ENCODE data around the gene ROR1.

The ROR1 gene

GRCh38 chr1:63921359-63921758 is 147.5 kb downstream of the ROR1 start:
- TF ChIP-seq CSDC2 (CRISPR knock-in tag; IDR thresholded peaks at IDR 0.05): no peak
- no peak for TF ChIP-seq BACH2 (CRISPR knock-in tag; IDR thresholded peaks at IDR 0.05; ENCODE audit: borderline replicate concordance)
- no peak for TF ChIP-seq CREB5 (CRISPR knock-in tag; IDR thresholded peaks at IDR 0.05; ENCODE audit: low read depth)
- no peak for TF ChIP-seq RARB (CRISPR knock-in tag; IDR thresholded peaks at IDR 0.05)
- no peak for ATAC-seq

- ATAC-seq: no peak
- TF ChIP-seq OSR1 (CRISPR knock-in tag; IDR thresholded peaks at IDR 0.05) (no peak), ESRRG (CRISPR knock-in tag; IDR thresholded peaks at IDR 0.05) (no peak), CREB5 (CRISPR knock-in tag; IDR thresholded peaks at IDR 0.05; ENCODE audit: low read depth) (no peak), ZNF70 (CRISPR knock-in tag; IDR thresholded peaks at IDR 0.05) (no peak), ZFP30 (CRISPR knock-in tag; IDR thresholded peaks at IDR 0.05) (no peak), TOX (CRISPR knock-in tag; IDR thresholded peaks at IDR 0.05; ENCODE audit: borderline replicate concordance) (no peak), ZNF565 (CRISPR knock-in tag; conservative IDR thresholded peaks at IDR 0.05; ENCODE audit: low read depth) (no peak), ZNF8 (CRISPR knock-in tag; IDR thresholded peaks at IDR 0.05) (no peak), GLIS3 (CRISPR knock-in tag; IDR thresholded peaks at IDR 0.05) (no peak), ZFP3 (CRISPR knock-in tag; IDR thresholded peaks at IDR 0.05) (no peak), TCF4 (CRISPR knock-in tag; IDR thresholded peaks at IDR 0.05; ENCODE audit: borderline replicate concordance) (no peak), SNAI2 (CRISPR knock-in tag; IDR thresholded peaks at IDR 0.05) (no peak), ISL1 (CRISPR knock-in tag; IDR thresholded peaks at IDR 0.05) (no peak), ARNTL (CRISPR knock-in tag; IDR thresholded peaks at IDR 0.05; ENCODE audit: borderline replicate concordance, low read depth) (no peak), BACH2 (CRISPR knock-in tag; IDR thresholded peaks at IDR 0.05; ENCODE audit: borderline replicate concordance) (no peak), PPARA (CRISPR knock-in tag; IDR thresholded peaks at IDR 0.05; ENCODE audit: borderline replicate concordance) (no peak), TSHZ2 (CRISPR knock-in tag; IDR thresholded peaks at IDR 0.05) (no peak)
- TF ChIP-seq, protein P1, sequence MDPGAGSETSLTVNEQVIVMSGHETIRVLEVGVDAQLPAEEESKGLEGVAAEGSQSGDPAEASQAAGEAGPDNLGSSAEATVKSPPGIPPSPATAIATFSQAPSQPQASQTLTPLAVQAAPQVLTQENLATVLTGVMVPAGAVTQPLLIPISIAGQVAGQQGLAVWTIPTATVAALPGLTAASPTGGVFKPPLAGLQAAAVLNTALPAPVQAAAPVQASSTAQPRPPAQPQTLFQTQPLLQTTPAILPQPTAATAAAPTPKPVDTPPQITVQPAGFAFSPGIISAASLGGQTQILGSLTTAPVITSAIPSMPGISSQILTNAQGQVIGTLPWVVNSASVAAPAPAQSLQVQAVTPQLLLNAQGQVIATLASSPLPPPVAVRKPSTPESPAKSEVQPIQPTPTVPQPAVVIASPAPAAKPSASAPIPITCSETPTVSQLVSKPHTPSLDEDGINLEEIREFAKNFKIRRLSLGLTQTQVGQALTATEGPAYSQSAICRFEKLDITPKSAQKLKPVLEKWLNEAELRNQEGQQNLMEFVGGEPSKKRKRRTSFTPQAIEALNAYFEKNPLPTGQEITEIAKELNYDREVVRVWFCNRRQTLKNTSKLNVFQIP (CRISPR knock-in tag; IDR thresholded peaks at IDR 0.05; ENCODE audit: borderline replicate concordance, low read depth): no peak
- TF ChIP-seq, protein P2, sequence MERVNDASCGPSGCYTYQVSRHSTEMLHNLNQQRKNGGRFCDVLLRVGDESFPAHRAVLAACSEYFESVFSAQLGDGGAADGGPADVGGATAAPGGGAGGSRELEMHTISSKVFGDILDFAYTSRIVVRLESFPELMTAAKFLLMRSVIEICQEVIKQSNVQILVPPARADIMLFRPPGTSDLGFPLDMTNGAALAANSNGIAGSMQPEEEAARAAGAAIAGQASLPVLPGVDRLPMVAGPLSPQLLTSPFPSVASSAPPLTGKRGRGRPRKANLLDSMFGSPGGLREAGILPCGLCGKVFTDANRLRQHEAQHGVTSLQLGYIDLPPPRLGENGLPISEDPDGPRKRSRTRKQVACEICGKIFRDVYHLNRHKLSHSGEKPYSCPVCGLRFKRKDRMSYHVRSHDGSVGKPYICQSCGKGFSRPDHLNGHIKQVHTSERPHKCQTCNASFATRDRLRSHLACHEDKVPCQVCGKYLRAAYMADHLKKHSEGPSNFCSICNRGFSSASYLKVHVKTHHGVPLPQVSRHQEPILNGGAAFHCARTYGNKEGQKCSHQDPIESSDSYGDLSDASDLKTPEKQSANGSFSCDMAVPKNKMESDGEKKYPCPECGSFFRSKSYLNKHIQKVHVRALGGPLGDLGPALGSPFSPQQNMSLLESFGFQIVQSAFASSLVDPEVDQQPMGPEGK (CRISPR knock-in tag; IDR thresholded peaks at IDR 0.05; ENCODE audit: borderline replicate concordance): no peak
Observed at GRCh38 chr1:63921802-63922201, 148.0 kb downstream of the ROR1 start.

GRCh38 chr1:63922848-63923247 is 149.0 kb downstream of the ROR1 start:
- ATAC-seq: no peak
- no peak for TF ChIP-seq GLIS3 (CRISPR knock-in tag; IDR thresholded peaks at IDR 0.05)
- TF ChIP-seq SNAI2 (CRISPR knock-in tag; IDR thresholded peaks at IDR 0.05): no peak
- TF ChIP-seq ZNF70 (CRISPR knock-in tag; IDR thresholded peaks at IDR 0.05): no peak
- no peak for TF ChIP-seq RARB (CRISPR knock-in tag; IDR thresholded peaks at IDR 0.05)
- no peak for TF ChIP-seq BACH2 (CRISPR knock-in tag; IDR thresholded peaks at IDR 0.05; ENCODE audit: borderline replicate concordance)
- TF ChIP-seq ISL1 (CRISPR knock-in tag; IDR thresholded peaks at IDR 0.05): 0 out of 2 replicates have a peak, but pooled peaks have one; percentile 25
- TF ChIP-seq TOX (CRISPR knock-in tag; IDR thresholded peaks at IDR 0.05; ENCODE audit: borderline replicate concordance): no peak

Data from SK-N-SH treated with all-trans-retinoic acid at 6 μM for 48 hours (cell line).